Lung (tissue), 12 donors: Measurements from ENCODE around the gene NCBP2L. TPM values are rescaled to one million over a fixed set of nuclear protein-coding genes. Genes with fewer than 3 reads are reported as not detected.
A peak's percentile ranks its signal among the peaks of the same experiment; 100 is the strongest.

Experiments used
- ATAC-seq: fragments of 200-7000 bp; cut with Tn5 transposase; one replicate; pipeline ENCODE4 v1.9.1; 2020; ENCODE audit warnings: moderate number of reproducible peaks; ENCODE audit not compliant: insufficient read depth, low FRiP score
- DNase-seq, 3 donors: peaks; one replicate each; pipeline ENCODE4 v3.0.0-alpha.2; 2013 to 2017
- H3K27ac ChIP-seq, 2 donors: one replicate each; pipeline ENCODE4 v1.5.1; 2013; ENCODE audit warnings: mild to moderate bottlenecking in 2 of 2, moderate library complexity in 2 of 2, control low read depth in 1 of 2, inconsistent platforms in 1 of 2, low read depth in 1 of 2, low read length in 1 of 2
- H3K27me3 ChIP-seq, 3 donors: one replicate each; pipeline ENCODE4 v1.5.1; 2013; ENCODE audit warnings: low read length in 2 of 3; ENCODE audit not compliant: control insufficient read depth in 3 of 3, insufficient read depth in 3 of 3
- H3K36me3 ChIP-seq, 4 donors: one replicate each; pipeline ENCODE4 v1.5.1; 2013; ENCODE audit warnings: low read length in 4 of 4, mild to moderate bottlenecking in 1 of 4, moderate library complexity in 1 of 4; ENCODE audit not compliant: control insufficient read depth in 4 of 4, insufficient read depth in 4 of 4
- H3K4me1 ChIP-seq, 5 donors: one replicate each; pipeline ENCODE4 v1.5.1; 2013; ENCODE audit warnings: low read length in 5 of 5, mild to moderate bottlenecking in 2 of 5, moderate library complexity in 1 of 5; ENCODE audit not compliant: control insufficient read depth in 5 of 5, insufficient read depth in 5 of 5
- H3K4me3 ChIP-seq: one replicate; pipeline ENCODE4 v1.5.1; 2013; ENCODE audit warnings: mild to moderate bottlenecking, control low read depth, moderate library complexity
- H3K9ac ChIP-seq, 2 donors: one replicate each; pipeline ENCODE4 v1.5.1; 2013; ENCODE audit warnings: low read length in 2 of 2, control low read depth in 1 of 2; ENCODE audit not compliant: insufficient read depth in 1 of 2
- H3K9me3 ChIP-seq, 4 donors: one replicate each; pipeline ENCODE4 v1.5.1; 2013; ENCODE audit warnings: low read length in 3 of 4, mild to moderate bottlenecking in 1 of 4, moderate library complexity in 1 of 4; ENCODE audit not compliant: control insufficient read depth in 4 of 4, insufficient read depth in 3 of 4
- CTCF ChIP-seq: IDR thresholded peaks from 2 replicates; pipeline ENCODE4 v1.5.1; 2012; ENCODE audit warnings: mild to moderate bottlenecking; ENCODE audit errors: control extremely low read depth, extremely low read depth
- WGBS, 2 donors: extraction: QIAGEN DNeasy Blood & Tissue Kit; methylation state at CpG; one replicate each; pipeline ENCODE4 v1.1.7; 2013; 5-methylcytosine and 5-hydroxymethylcytosine counted together
- polyA plus RNA-seq, 2 donors: library from polyadenylated mRNA; stranded (reverse); fragments of 200-250 nt; gene quantifications; one replicate each; pipeline ENCODE4 v1.2.1, GENCODE V29; 2013
- total RNA-seq, 2 donors: library from RNA; depleted of rRNA in 1 of 2; stranded (reverse); fragments of >200 nt in 1 of 2; gene quantifications; one replicate each; pipeline ENCODE4 v1.2.1, GENCODE V29; 2014 to 2021
- donor health status: control.
- donor health status: control.
- donor health status: Bipolar disorder and iron deficiency.
- donor health status: healthy.
- donor health status: DM: yes; HTN: yes; CAD: no.

Gene NCBP2L
- total and polyA plus RNA-seq, 4 donors: 0.03 to 0.12 (median 0.10) TPM

GRCh38 chrX:107750861-107751445 is 26.6 kb upstream of the NCBP2L start:
- DNase-seq (no peak), ATAC-seq (no peak)
- Histone ChIP-seq H3K27ac (peak overlapping the region in 1 of 2 donors; percentile 4), H3K9me3 (no peaks in the 10 kb centered on the region), H3K4me1 (peaks cover 0 to 16% (median 6%) of the 10 kb centered on the region in 5 donors), H3K27me3 (peaks cover 0 to 8% (median 3%) of the 10 kb centered on the region in 3 donors), H3K36me3 (no peaks in the 10 kb centered on the region), H3K4me3 (no peak overlapping the region), H3K9ac (no peak overlapping the region)
- WGBS, 2 donors: 66 to 74% methylated on average over 7 of the region's 7 CpGs
- no peak for TF ChIP-seq CTCF

DNA sequence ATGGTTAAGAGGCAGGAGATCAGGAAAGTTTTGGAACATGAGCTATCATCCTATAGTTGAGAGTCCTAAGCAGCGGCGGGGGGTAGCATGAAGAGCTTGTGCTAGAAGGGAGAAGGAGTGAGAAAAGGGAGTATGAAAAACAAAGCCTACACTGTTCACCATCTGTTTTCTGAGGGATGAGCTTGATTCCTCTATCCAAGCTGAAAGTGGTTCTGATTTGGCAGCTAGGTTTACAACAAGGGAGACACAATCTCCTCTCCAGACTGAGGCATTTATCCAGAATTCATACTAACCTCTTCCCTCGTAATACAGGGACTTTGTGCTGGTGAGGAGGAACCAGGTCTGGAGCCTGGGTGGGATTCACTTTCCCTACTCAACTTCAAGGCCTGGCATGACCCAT is 25.5 kb upstream of the NCBP2L start:
- Histone ChIP-seq H3K27ac (peak overlapping the region in 1 of 2 donors; percentile 29), H3K4me3 (no peak overlapping the region), H3K4me1 (peaks cover 0 to 16% (median 4%) of the 10 kb centered on the region in 5 donors), H3K27me3 (peaks cover 0 to 8% (median 0%) of the 10 kb centered on the region in 3 donors), H3K36me3 (no peaks in the 10 kb centered on the region), H3K9me3 (no peaks in the 10 kb centered on the region), H3K9ac (no peak overlapping the region)
- no peak for TF ChIP-seq CTCF
- DNase-seq: no peak
- 87 to 95% methylated on average over 3 of the region's 3 CpGs for WGBS, 2 donors
- ATAC-seq: no peak

DNA sequence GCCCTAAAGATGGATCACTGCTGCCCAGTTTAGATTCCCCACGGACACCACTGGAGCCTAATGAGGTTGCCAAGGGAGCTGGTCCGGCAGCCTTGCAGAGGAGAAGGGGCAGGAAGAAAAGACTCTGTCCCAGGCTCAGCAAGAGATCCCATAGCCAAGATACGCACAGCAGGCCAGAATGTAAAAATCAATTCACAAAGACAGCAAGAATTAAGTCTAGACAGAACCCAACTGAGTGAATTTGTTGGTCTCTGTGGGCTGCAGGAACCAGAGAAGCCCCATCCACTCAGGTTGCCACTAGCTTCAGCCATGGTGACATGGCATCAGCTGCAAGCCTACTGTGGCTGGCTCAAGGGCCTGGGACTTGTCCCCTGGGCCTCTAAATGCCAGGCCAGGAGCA is 24.8 kb upstream of the NCBP2L start:
- no peak for DNase-seq
- Histone ChIP-seq H3K27ac (no peak overlapping the region), H3K36me3 (no peaks in the 10 kb centered on the region), H3K9me3 (no peaks in the 10 kb centered on the region), H3K9ac (no peak overlapping the region), H3K27me3 (peaks cover 0 to 8% (median 0%) of the 10 kb centered on the region in 3 donors), H3K4me1 (peaks cover 0 to 16% (median 4%) of the 10 kb centered on the region in 5 donors), H3K4me3 (no peak overlapping the region)
- 80 to 94% methylated on average over 3 of the region's 3 CpGs for WGBS, 2 donors
- no peak for TF ChIP-seq CTCF
- ATAC-seq: no peak

DNA sequence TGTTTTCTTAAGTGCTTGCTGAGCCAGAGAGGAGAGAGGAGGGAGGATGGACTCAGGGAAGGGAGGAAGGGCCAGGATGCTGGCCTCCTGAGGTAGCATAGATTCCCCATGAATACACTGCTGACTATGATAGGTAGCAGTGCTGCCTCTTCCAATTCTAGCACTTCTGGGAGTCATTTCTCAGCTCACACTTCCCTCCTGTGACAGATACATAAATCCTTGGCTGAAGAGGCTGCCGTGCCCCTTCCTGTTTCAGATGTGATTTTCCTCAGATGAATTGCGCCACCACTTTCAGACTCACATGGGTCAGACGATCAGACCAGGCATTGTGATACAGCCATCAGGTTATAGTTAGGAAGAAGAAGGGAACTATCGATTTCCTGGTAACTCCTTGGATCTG is 24.3 kb upstream of the NCBP2L start:
- H3K4me3 ChIP-seq: no peak overlapping the region
- H3K9me3 ChIP-seq: no peaks in the 10 kb centered on the region
- DNase-seq: no peak
- H3K4me1 ChIP-seq: peaks cover 0 to 11% (median 3%) of the 10 kb centered on the region in 5 donors
- no peak for ATAC-seq
- H3K36me3 ChIP-seq: no peaks in the 10 kb centered on the region
- H3K27me3 ChIP-seq: peaks cover 0 to 5% (median 3%) of the 10 kb centered on the region in 3 donors
- no peak for TF ChIP-seq CTCF
- no peak overlapping the region for H3K27ac ChIP-seq
- 10 to 46% methylated on average over 4 of the region's 4 CpGs for WGBS, 2 donors
- no peak overlapping the region for H3K9ac ChIP-seq
